SK-N-SH treated with all-trans-retinoic acid at 6 μM for 48 hours (cell line): ENCODE measurements around the gene FUT3.

Experiments
- CSDC2 ChIP-seq: fragments of 250-450 bp; sonication (Bioruptor Pico); IDR thresholded peaks from 2 replicates; pipeline ENCODE4 v1.5.0; 2020; ENCODE audit warnings: mild to moderate bottlenecking, moderate library complexity
- ISL1 ChIP-seq: fragments of 250-450 bp; sonication (Bioruptor Pico); IDR thresholded peaks from 2 replicates; pipeline ENCODE4 v2.1.2; 2022; ENCODE audit warnings: mild to moderate bottlenecking, moderate library complexity
- PPARA ChIP-seq: fragments of 250-450 bp; sonication (Bioruptor Pico); IDR thresholded peaks from 2 replicates; pipeline ENCODE4 v1.5.0; 2020; ENCODE audit warnings: mild to moderate bottlenecking, borderline replicate concordance
- RARB ChIP-seq: fragments of 250-450 bp; sonication (Bioruptor Pico); IDR thresholded peaks from 2 replicates; pipeline ENCODE4 v1.8.0; 2021; ENCODE audit warnings: mild to moderate bottlenecking, moderate library complexity
- SNAI2 ChIP-seq: fragments of 250-450 bp; sonication (Bioruptor Pico); IDR thresholded peaks from 2 replicates; pipeline ENCODE4 v1.5.0; 2020; ENCODE audit warnings: mild to moderate bottlenecking, moderate library complexity
- ZC3H10 ChIP-seq: fragments of 250-450 bp; sonication (Bioruptor Pico); IDR thresholded peaks from 2 replicates; pipeline ENCODE4 v1.5.1; 2021; ENCODE audit warnings: mild to moderate bottlenecking, moderate library complexity
- ZFP30 ChIP-seq: fragments of 450-650 bp; formaldehyde crosslinking; IDR thresholded peaks from 2 replicates; pipeline ENCODE4 v1.5.0; 2022; ENCODE audit warnings: mild to moderate bottlenecking, moderate library complexity
- ZNF70 ChIP-seq: fragments of 450-650 bp; formaldehyde crosslinking; IDR thresholded peaks from 2 replicates; pipeline ENCODE4 v1.5.0; 2020; ENCODE audit warnings: mild to moderate bottlenecking, moderate library complexity
- TF ChIP-seq, protein P1 (sequence below): fragments of 250-450 bp; sonication (Bioruptor Pico); IDR thresholded peaks from 2 replicates; pipeline ENCODE4 v1.8.0; 2020; ENCODE audit warnings: mild to moderate bottlenecking, moderate library complexity, borderline replicate concordance
- TF ChIP-seq, protein P2 (sequence below): fragments of 250-450 bp; sonication (Bioruptor Pico); IDR thresholded peaks from 2 replicates; pipeline ENCODE4 v1.8.0; 2021; ENCODE audit warnings: low read depth, mild to moderate bottlenecking, moderate library complexity, borderline replicate concordance

DNA sequence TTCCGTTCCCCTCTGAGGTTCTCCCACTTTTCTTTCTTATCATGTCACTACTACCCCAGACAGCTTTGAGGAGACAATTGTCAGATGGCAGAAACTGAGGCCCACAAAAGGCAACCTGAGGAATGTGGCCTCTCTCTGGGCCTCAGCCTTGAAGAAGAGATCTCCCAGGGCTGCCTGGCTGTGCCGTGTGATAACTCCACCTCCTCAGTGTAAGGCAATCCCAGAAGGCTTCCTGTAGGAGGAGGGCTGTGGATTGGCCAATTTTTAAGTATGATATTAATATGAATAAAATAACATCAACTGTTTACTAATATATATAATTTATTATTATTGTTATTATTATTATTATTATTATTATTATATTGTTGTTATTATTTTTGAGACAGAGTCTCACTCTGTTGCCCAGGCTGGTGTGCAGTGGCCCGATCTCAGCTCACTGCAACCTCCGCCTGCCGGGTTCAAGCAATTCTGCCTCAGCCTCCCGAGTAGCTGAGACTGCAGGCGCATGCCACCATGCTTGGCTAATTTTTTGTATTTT, 55.8 kb downstream of the FUT3 start:
- no peak for TF ChIP-seq RARB (CRISPR knock-in tag)
- no peak for TF ChIP-seq PPARA (CRISPR knock-in tag)
- TF ChIP-seq ZC3H10 = no peak
- TF ChIP-seq, protein P1, sequence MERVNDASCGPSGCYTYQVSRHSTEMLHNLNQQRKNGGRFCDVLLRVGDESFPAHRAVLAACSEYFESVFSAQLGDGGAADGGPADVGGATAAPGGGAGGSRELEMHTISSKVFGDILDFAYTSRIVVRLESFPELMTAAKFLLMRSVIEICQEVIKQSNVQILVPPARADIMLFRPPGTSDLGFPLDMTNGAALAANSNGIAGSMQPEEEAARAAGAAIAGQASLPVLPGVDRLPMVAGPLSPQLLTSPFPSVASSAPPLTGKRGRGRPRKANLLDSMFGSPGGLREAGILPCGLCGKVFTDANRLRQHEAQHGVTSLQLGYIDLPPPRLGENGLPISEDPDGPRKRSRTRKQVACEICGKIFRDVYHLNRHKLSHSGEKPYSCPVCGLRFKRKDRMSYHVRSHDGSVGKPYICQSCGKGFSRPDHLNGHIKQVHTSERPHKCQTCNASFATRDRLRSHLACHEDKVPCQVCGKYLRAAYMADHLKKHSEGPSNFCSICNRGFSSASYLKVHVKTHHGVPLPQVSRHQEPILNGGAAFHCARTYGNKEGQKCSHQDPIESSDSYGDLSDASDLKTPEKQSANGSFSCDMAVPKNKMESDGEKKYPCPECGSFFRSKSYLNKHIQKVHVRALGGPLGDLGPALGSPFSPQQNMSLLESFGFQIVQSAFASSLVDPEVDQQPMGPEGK = no peak
- TF ChIP-seq ISL1 = no peak
- TF ChIP-seq SNAI2 (CRISPR knock-in tag) = no peak
- TF ChIP-seq ZNF70 = no peak
- TF ChIP-seq, protein P2, sequence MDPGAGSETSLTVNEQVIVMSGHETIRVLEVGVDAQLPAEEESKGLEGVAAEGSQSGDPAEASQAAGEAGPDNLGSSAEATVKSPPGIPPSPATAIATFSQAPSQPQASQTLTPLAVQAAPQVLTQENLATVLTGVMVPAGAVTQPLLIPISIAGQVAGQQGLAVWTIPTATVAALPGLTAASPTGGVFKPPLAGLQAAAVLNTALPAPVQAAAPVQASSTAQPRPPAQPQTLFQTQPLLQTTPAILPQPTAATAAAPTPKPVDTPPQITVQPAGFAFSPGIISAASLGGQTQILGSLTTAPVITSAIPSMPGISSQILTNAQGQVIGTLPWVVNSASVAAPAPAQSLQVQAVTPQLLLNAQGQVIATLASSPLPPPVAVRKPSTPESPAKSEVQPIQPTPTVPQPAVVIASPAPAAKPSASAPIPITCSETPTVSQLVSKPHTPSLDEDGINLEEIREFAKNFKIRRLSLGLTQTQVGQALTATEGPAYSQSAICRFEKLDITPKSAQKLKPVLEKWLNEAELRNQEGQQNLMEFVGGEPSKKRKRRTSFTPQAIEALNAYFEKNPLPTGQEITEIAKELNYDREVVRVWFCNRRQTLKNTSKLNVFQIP = no peak
- no peak for TF ChIP-seq ZFP30 (CRISPR knock-in tag)
- TF ChIP-seq CSDC2 (CRISPR knock-in tag) = no peak
